WTC11 (cell line): ENCODE data around the gene UBAP2L. TPM values are rescaled to one million over a fixed set of nuclear protein-coding genes. Genes with fewer than 3 reads are reported as not detected.
A peak's percentile ranks its signal among the peaks of the same experiment; 100 is the strongest.

ENCODE experiments used
- ATAC-seq: fragments of 200-7000 bp; cut with Tn5 transposase; 2 replicates; pipeline ENCODE4 v1.10.0; 2021; ENCODE audit warnings: mild to moderate bottlenecking, moderate library complexity
- CTCF ChIA-PET: fragments of 300-600 bp; sonication (Branson Sonifier 250); formaldehyde crosslinking; loops from one replicate; lab custom pipeline; 2021; ENCODE audit warnings: antibody characterized with exemption; lab: Charles Lee
- POLR2A ChIA-PET: fragments of 350-600 bp; sonication (Branson Sonifier 250); formaldehyde crosslinking; loops from one replicate; lab custom pipeline; 2021; ENCODE audit warnings: antibody characterized with exemption; lab: Charles Lee
- DNase-seq: peaks from one replicate; pipeline ENCODE4 v3.0.0; 2021; ENCODE audit warnings: low spot score
- H3K27ac Mint-ChIP-seq: 2 replicates; pipeline ENCODE4 v1.8.0; 2021; ENCODE audit warnings: mixed read lengths
- H3K27me3 Mint-ChIP-seq: 2 replicates; pipeline ENCODE4 v1.8.0; 2021; ENCODE audit warnings: low read depth, mild to moderate bottlenecking, moderate library complexity, mixed read lengths
- H3K36me3 Mint-ChIP-seq: 2 replicates; pipeline ENCODE4 v1.8.0; 2021; ENCODE audit warnings: mixed read lengths
- H3K4me1 Mint-ChIP-seq: 2 replicates; pipeline ENCODE4 v1.8.0; 2022; ENCODE audit warnings: mixed read lengths
- H3K4me3 Mint-ChIP-seq: 2 replicates; pipeline ENCODE4 v1.8.0; 2021; ENCODE audit warnings: mild to moderate bottlenecking, moderate library complexity, mixed read lengths
- H3K9me3 Mint-ChIP-seq: 2 replicates; pipeline ENCODE4 v1.8.0; 2021; ENCODE audit warnings: mixed read lengths
- ATF6 ChIP-seq: sonication (generic); formaldehyde crosslinking; IDR thresholded peaks from 2 replicates; pipeline ENCODE4 v1.8.1; 2023; ENCODE audit warnings: mild to moderate bottlenecking, missing genetic modification reagents
- CTCF ChIP-seq: fragments of 200-600 bp; IDR thresholded peaks from 2 replicates; pipeline ENCODE4 v1.8.0; 2022; ENCODE audit warnings: antibody characterized with exemption
- E2F4 ChIP-seq: sonication (generic); formaldehyde crosslinking; IDR thresholded peaks from 2 replicates; pipeline ENCODE4 v1.8.1; 2022; ENCODE audit warnings: low read depth, mild to moderate bottlenecking, moderate library complexity, missing genetic modification reagents, borderline replicate concordance
- ELF4 ChIP-seq: sonication (generic); formaldehyde crosslinking; IDR thresholded peaks from 2 replicates; pipeline ENCODE4 v1.8.1; 2022; ENCODE audit warnings: low read depth, mild to moderate bottlenecking, moderate library complexity, missing genetic modification reagents
- EMX1 ChIP-seq: fragments of 250-450 bp; sonication (Bioruptor Pico); IDR thresholded peaks from 2 replicates; pipeline ENCODE4 v1.8.0; 2021; ENCODE audit warnings: mild to moderate bottlenecking
- GABPB1 ChIP-seq: sonication (generic); formaldehyde crosslinking; IDR thresholded peaks from 2 replicates; pipeline ENCODE4 v1.8.1; 2023; ENCODE audit warnings: mild to moderate bottlenecking, missing genetic modification reagents
- HMGA2 ChIP-seq: fragments of 250-450 bp; sonication (Bioruptor Pico); IDR thresholded peaks from 2 replicates; pipeline ENCODE4 v1.4.0; 2021; ENCODE audit warnings: mild to moderate bottlenecking, moderate library complexity
- MYBL2 ChIP-seq: sonication (generic); formaldehyde crosslinking; IDR thresholded peaks from 2 replicates; pipeline ENCODE4 v1.8.1; 2023; ENCODE audit warnings: mild to moderate bottlenecking, moderate library complexity, missing genetic modification reagents
- NFE2L1 ChIP-seq: sonication (generic); formaldehyde crosslinking; IDR thresholded peaks from 2 replicates; pipeline ENCODE4 v1.8.1; 2023; ENCODE audit warnings: missing genetic modification reagents
- NR1H2 ChIP-seq: sonication (generic); formaldehyde crosslinking; IDR thresholded peaks from 2 replicates; pipeline ENCODE4 v1.9.0; 2021; ENCODE audit warnings: mild to moderate bottlenecking, moderate library complexity, missing genetic modification reagents
- NR3C1 ChIP-seq: sonication (generic); formaldehyde crosslinking; conservative IDR thresholded peaks from 2 replicates; pipeline ENCODE4 v1.8.1; 2023; ENCODE audit warnings: low read depth, mild to moderate bottlenecking, missing genetic modification reagents
- OVOL2 ChIP-seq: fragments of 250-450 bp; sonication (Bioruptor Pico); IDR thresholded peaks from 2 replicates; pipeline ENCODE4 v1.9.0; 2021; ENCODE audit warnings: mild to moderate bottlenecking, borderline replicate concordance
- PREB ChIP-seq: sonication (generic); formaldehyde crosslinking; IDR thresholded peaks from 2 replicates; pipeline ENCODE4 v1.8.1; 2022; ENCODE audit warnings: mild to moderate bottlenecking, missing genetic modification reagents, moderate library complexity, borderline replicate concordance
- PRRX2 ChIP-seq: fragments of 250-450 bp; sonication (Bioruptor Pico); IDR thresholded peaks from 2 replicates; pipeline ENCODE4 v1.8.0; 2021; ENCODE audit warnings: mild to moderate bottlenecking
- SP1 ChIP-seq: sonication (generic); formaldehyde crosslinking; conservative IDR thresholded peaks from 2 replicates; pipeline ENCODE4 v1.8.1; 2022; ENCODE audit warnings: missing genetic modification reagents
- STAT6 ChIP-seq: sonication (generic); formaldehyde crosslinking; conservative IDR thresholded peaks from 2 replicates; pipeline ENCODE4 v1.8.1; 2023; ENCODE audit warnings: mild to moderate bottlenecking, low read depth, missing genetic modification reagents, moderate library complexity
- TP53 ChIP-seq: sonication (generic); formaldehyde crosslinking; IDR thresholded peaks from 2 replicates; pipeline ENCODE4 v1.8.1; 2023; ENCODE audit warnings: mild to moderate bottlenecking, missing genetic modification reagents
- ZMAT4 ChIP-seq: fragments of 250-450 bp; sonication (Bioruptor Pico); IDR thresholded peaks from 2 replicates; pipeline ENCODE4 v1.9.0; 2021; ENCODE audit warnings: mild to moderate bottlenecking
- ZNF219 ChIP-seq: sonication (generic); formaldehyde crosslinking; IDR thresholded peaks from 2 replicates; pipeline ENCODE4 v1.8.0; 2023; ENCODE audit warnings: missing genetic modification reagents, mild to moderate bottlenecking, borderline replicate concordance
- ZNF232 ChIP-seq: sonication (generic); formaldehyde crosslinking; IDR thresholded peaks from 2 replicates; pipeline ENCODE4 v1.8.0; 2022; ENCODE audit warnings: mild to moderate bottlenecking, missing genetic modification reagents
- ZNF671 ChIP-seq: fragments of 250-450 bp; sonication (Bioruptor Pico); IDR thresholded peaks from 2 replicates; pipeline ENCODE4 v1.8.0; 2021; ENCODE audit warnings: mild to moderate bottlenecking
- ZSCAN18 ChIP-seq: fragments of 250-450 bp; sonication (Bioruptor Pico); IDR thresholded peaks from 2 replicates; pipeline ENCODE4 v2.1.2; 2022; ENCODE audit warnings: mild to moderate bottlenecking, moderate library complexity
- total RNA-seq: library from RNA; stranded (reverse); gene quantifications from 3 replicates; pipeline ENCODE4 v1.2.3, GENCODE V29; 2021

Gene UBAP2L
- total RNA-seq, 1 experiment from 2014 or later, result 205 TPM

GRCh38 chr1:154220071-154220969, at the start of gene UBAP2L (continued):
- TF ChIP-seq HMGA2 (CRISPR knock-in tag), result no peak
- peak; percentile 72 for TF ChIP-seq GABPB1 (CRISPR knock-in tag)
- TF ChIP-seq OVOL2 (CRISPR knock-in tag), result no peak
- TF ChIP-seq ZNF232 (CRISPR knock-in tag), result peak; percentile 91
- TF ChIP-seq ATF6 (CRISPR knock-in tag), result no peak
- no peak for TF ChIP-seq ZNF671 (CRISPR knock-in tag)
- TF ChIP-seq ELF4 (CRISPR knock-in tag), result no peak
- TF ChIP-seq SP1, result peak; percentile 68
- no peak for TF ChIP-seq PREB
- no peak for TF ChIP-seq NR1H2 (CRISPR knock-in tag)
- no peak for TF ChIP-seq CTCF
- no peak for TF ChIP-seq ZSCAN18 (CRISPR knock-in tag)
- TF ChIP-seq MYBL2 (CRISPR knock-in tag), result no peak; the same call in 1 of the 2 replicates
- TF ChIP-seq NFE2L1, result peak; percentile 80
- TF ChIP-seq NR3C1, result no peak
- peak; percentile 71 for TF ChIP-seq TP53 (CRISPR knock-in tag)
- no peak for TF ChIP-seq ZMAT4 (CRISPR knock-in tag)
- 0 out of 2 replicates have a peak, but pooled peaks have one; percentile 9 for TF ChIP-seq EMX1
- no peak for TF ChIP-seq ZNF219
- TF ChIP-seq E2F4 (CRISPR knock-in tag), result no peak

- ATAC-seq (no peak), DNase-seq (no peak)
- CTCF ChIA-PET, result no interaction called here
- Mint-ChIP-seq H3K27ac (no peak overlapping the region), H3K9me3 (no peaks in the 10 kb centered on the region), H3K27me3 (no peaks in the 10 kb centered on the region), H3K4me1 (no peaks in the 10 kb centered on the region), H3K36me3 (peaks cover 83% of the 10 kb centered on the region), H3K4me3 (no peak overlapping the region)
- no peak for TF ChIP-seq STAT6
- TF ChIP-seq PRRX2 (CRISPR knock-in tag), result no peak
- POLR2A ChIA-PET, result interaction anchor here (1.4 kb wide), 1 partner anchor 17 kb away, joined by 5 read pairs; the partner anchor contains the start of gene NUP210L
These were observed 49.6 kb upstream of the UBAP2L start for GRCh38 chr1:154171223-154171583.
